A673 (cell line): ENCODE results near the gene NDUFAF5. TPM values are rescaled to one million over a fixed set of nuclear protein-coding genes. Genes with fewer than 3 reads are reported as not detected.

Source experiments
- BruUV-seq: library from RNA; stranded (reverse); fragments of 400-500 nt; replicated peaks from 2 replicates; lab custom pipeline; 2021; lab: Mats Ljungman, UMichigan
- CTCF ChIA-PET: fragments of 300-600 bp; sonication (Branson Sonifier 250); formaldehyde crosslinking; loops from one replicate; lab custom pipeline; 2022; ENCODE audit warnings: antibody characterized with exemption; lab: Charles Lee
- POLR2A ChIA-PET: fragments of 300-600 bp; sonication (Branson Sonifier 250); formaldehyde crosslinking; loops from one replicate; lab custom pipeline; 2022; ENCODE audit warnings: antibody characterized with exemption; ENCODE audit not compliant: low non-redundant PET; lab: Charles Lee
- DNase-seq: peaks from one replicate; pipeline ENCODE4 v3.0.0-alpha.2; 2015; ENCODE audit warnings: low spot score
- H3K27ac ChIP-seq: fragments of 200-600 bp; sonication (generic); 2 replicates; pipeline ENCODE4 v1.5.1; 2016; ENCODE audit warnings: mixed run types, low read depth, mild to moderate bottlenecking, mixed read lengths, antibody characterized with exemption, low read length; ENCODE audit not compliant: poor library complexity, severe bottlenecking
- H3K27me3 ChIP-seq: fragments of 200-600 bp; sonication (generic); replicated peaks from 2 replicates; pipeline ENCODE4 v1.6.1; 2017; ENCODE audit warnings: mixed run types, low read depth, mild to moderate bottlenecking, mixed read lengths, antibody characterized with exemption, low read length; ENCODE audit not compliant: insufficient read depth, poor library complexity
- H3K36me3 ChIP-seq: fragments of 200-600 bp; sonication (generic); 2 replicates; pipeline ENCODE4 v1.6.1; 2016; ENCODE audit warnings: mixed run types, mild to moderate bottlenecking, mixed read lengths, antibody characterized with exemption, low read length; ENCODE audit not compliant: insufficient read depth, poor library complexity, severe bottlenecking
- H3K4me1 ChIP-seq: fragments of 200-600 bp; sonication (generic); 2 replicates; pipeline ENCODE4 v1.6.1; 2017; ENCODE audit warnings: mixed run types, mild to moderate bottlenecking, mixed read lengths, antibody characterized with exemption, low read length; ENCODE audit not compliant: insufficient read depth, poor library complexity, severe bottlenecking
- H3K4me3 ChIP-seq: fragments of 200-600 bp; sonication (generic); 2 replicates; pipeline ENCODE4 v1.5.1; 2016; ENCODE audit warnings: low read depth, mixed run types, mild to moderate bottlenecking, mixed read lengths, low read length; ENCODE audit not compliant: poor library complexity, severe bottlenecking
- H3K9me3 ChIP-seq: fragments of 200-600 bp; sonication (generic); 2 replicates; pipeline ENCODE4 v1.6.1; 2016; ENCODE audit warnings: mixed run types, low read depth, mild to moderate bottlenecking, mixed read lengths, antibody characterized with exemption, low read length; ENCODE audit not compliant: poor library complexity, severe bottlenecking
- CTCF ChIP-seq: fragments of 300-800, 200-600 bp; sonication (generic); conservative IDR thresholded peaks from 2 replicates; pipeline ENCODE4 v1.5.1; 2017; ENCODE audit warnings: low read depth, mild to moderate bottlenecking, antibody characterized with exemption, low read length, moderate library complexity, mixed read lengths
- EZH2 ChIP-seq: fragments of 200-600 bp; sonication (generic); IDR thresholded peaks from 2 replicates; pipeline ENCODE4 v1.6.1; 2017; ENCODE audit warnings: borderline replicate concordance, low read depth, mild to moderate bottlenecking, mixed read lengths, antibody characterized with exemption, low read length; ENCODE audit not compliant: poor library complexity, severe bottlenecking
- intact Hi-C: fragments of 100-400 bp; cut with micrococcal nuclease; formaldehyde crosslinking; loops from one replicate; pipeline ENCODE4 v1.10.0; 2022; ENCODE audit not compliant: unreplicated experiment
- total RNA-seq: library from RNA; stranded (reverse); gene quantifications from 2 replicates; pipeline ENCODE4 v1.2.3, GENCODE V29; 2021

Gene NDUFAF5
- total RNA-seq, 1 experiment from 2014 or later: 57.1 TPM

- intact Hi-C loops: no loop called here
- H3K4me3 ChIP-seq: no peak overlapping the region
- DNase-seq: no peak
- ChIA-PET CTCF (no interaction called here), POLR2A (no interaction called here)
- no peaks in the 10 kb centered on the region for H3K36me3 ChIP-seq
- TF ChIP-seq EZH2 (no peak), CTCF (no peak)
- no peaks in the 10 kb centered on the region for H3K4me1 ChIP-seq
- BruUV-seq: no TSS peak
- H3K27me3 ChIP-seq: no peaks in the 10 kb centered on the region
- H3K9me3 ChIP-seq: no peaks in the 10 kb centered on the region
- H3K27ac ChIP-seq: no peak overlapping the region
Observed at GRCh38 chr20:13831476-13831875, 46.6 kb downstream of the NDUFAF5 start.

- Histone ChIP-seq H3K4me3 (no peak overlapping the region), H3K9me3 (no peaks in the 10 kb centered on the region), H3K36me3 (no peaks in the 10 kb centered on the region), H3K27ac (no peak overlapping the region), H3K4me1 (no peaks in the 10 kb centered on the region), H3K27me3 (peaks cover 12% of the 10 kb centered on the region)
- BruUV-seq: no TSS peak
- POLR2A ChIA-PET: no interaction called here
- intact Hi-C loops: no loop called here
- no peak for TF ChIP-seq EZH2
- TF ChIP-seq CTCF: no peak
- no peak for DNase-seq
- CTCF ChIA-PET: no interaction called here
Observed at GRCh38 chr20:13838664-13839063, 53.8 kb downstream of the NDUFAF5 start.

GRCh38 chr20:13839421-13840092 is 54.7 kb downstream of the NDUFAF5 start:
- DNase-seq: no peak
- Histone ChIP-seq H3K27ac (no peak overlapping the region), H3K9me3 (no peaks in the 10 kb centered on the region), H3K36me3 (no peaks in the 10 kb centered on the region), H3K27me3 (peaks cover 12% of the 10 kb centered on the region), H3K4me3 (no peak overlapping the region), H3K4me1 (no peaks in the 10 kb centered on the region)
- no TSS peak for BruUV-seq
- no peak for TF ChIP-seq CTCF
- TF ChIP-seq EZH2: no peak
- POLR2A ChIA-PET: no interaction called here
- intact Hi-C loops: no loop called here
- CTCF ChIA-PET: no interaction called here
